Stimulated activated CD8-positive, alpha-beta memory T cell treated with anti-CD3 and anti-CD28 coated beads, Interleukin-4, amount 100 ng/mL, for 4 hours (primary cell): ENCODE measurements around the gene JKAMP.

Experiments used
- DNase-seq, 2 donors: peaks; one replicate each; pipeline ENCODE4 v3.0.0-alpha.2; 2020; ENCODE audit warnings: low read depth in 2 of 2, low spot score in 1 of 2

JKAMP gene

GRCh38 chr14:59538936-59539335 lies 54.6 kb downstream of the JKAMP start:
- DNase-seq, result no peak

- DNase-seq, result no peak
Observed at GRCh38 chr14:59540852-59541251, 56.5 kb downstream of the JKAMP start.

- DNase-seq, result no peak
Observed at GRCh38 chr14:59541731-59542130, 57.4 kb downstream of the JKAMP start.

GRCh38 chr14:59543873-59544272 lies 59.6 kb downstream of the JKAMP start:
- no peak for DNase-seq

GRCh38 chr14:59547310-59547709 lies 63.0 kb downstream of the JKAMP start:
- no peak for DNase-seq
